COLO668 (cell line): ENCODE data around the gene PTH2.
"Not testable (repeated sequence)": the region's sequence is repeated elsewhere in the genome, so short reads cannot be mapped to it uniquely, and the experiment has no call there.

Experiments used
- DNase-seq: peaks from one replicate; lab custom pipeline; 2025; ENCODE audit not compliant: unreplicated experiment; lab: John Stamatoyannopoulos, UW

The PTH2 gene

DNA sequence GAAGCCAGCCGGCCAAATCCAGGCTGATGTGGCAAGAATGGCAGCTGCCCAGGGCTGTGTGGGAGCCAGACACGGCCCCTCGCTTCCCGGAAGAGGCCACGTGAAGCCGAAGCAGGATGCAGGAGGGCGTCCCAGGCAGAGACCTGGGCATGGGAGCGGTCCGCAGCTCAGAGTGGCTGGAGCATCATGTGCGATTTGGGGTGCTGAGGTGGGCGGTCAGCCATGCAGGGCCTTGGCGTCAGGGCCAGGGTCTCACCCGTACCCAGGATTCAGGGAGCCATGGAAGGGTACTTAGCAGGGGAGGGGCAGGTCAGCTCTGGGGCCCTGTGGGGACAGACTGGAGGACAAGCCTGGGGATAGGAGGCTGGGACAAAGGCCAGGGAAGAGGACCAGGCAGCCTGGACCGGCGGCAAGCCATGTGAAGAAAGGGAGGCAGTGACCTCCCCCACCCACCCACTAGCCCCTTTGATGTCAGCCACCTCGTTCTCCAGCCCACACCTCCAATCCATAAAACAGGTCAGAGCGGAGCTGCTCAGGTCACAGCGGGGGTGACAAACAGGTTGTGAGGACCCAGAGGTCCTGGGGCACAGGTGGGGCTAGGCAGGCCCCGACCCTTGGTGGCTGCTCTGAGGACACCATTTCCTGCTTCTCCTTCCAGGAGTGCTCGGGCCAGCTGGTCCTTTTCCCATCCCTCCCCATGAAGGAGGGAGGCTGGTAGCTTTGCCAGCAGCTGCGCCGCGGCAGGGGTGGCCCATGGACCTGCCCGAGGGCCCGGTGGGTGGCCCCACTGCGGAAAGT lies 32.9 kb downstream of the PTH2 start:
- no peak for DNase-seq

DNA sequence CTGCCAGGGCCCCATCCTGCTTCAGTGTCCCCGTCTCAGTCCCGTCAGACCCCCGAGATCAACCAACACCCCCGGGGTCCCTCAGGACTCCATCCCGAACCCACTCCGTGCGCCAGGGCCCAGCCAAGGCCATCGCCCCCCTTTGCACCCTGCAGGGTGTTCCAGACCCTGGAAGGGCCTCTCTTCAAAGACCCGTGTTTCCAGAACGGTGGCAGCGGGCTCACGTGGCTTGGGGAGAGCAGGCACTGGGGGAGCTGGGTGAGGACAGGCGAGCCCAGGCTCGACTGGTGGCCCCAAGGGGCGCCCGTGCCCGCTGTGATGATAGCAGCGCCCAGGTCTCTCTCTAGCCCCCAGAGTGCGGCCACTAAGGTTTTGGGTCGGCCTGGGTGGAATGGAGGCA lies 33.8 kb downstream of the PTH2 start:
- no peak for DNase-seq

DNA sequence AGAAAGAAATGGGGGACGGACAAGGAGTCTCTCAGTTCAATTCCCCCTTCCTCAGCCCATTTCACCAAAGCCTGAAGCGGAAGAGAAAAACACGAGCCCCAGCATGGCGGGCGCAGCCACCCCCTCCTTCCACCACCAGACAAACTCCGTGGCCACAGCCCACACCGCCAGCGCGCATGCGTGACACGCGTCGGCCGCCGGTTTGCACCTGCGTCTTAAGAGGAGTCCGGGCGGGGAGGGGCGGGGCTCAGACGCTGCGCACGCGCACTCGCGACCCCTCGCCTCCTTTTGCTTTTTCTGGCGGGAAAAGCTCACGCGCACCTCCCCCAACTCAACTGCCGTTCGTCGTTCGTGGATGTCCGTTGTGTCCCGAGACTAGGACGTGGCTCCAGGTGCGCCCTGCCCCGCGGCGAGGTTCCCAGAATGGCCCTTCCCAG lies 35.3 kb downstream of the PTH2 start, which contains the start of gene KASH5:
KASH5 (plus strand) TSS at position 314 of the 437 bp plus-strand sequence. CDS start 2,635 bp downstream, outside the sequence.
- DNase-seq, result no peak

DNA sequence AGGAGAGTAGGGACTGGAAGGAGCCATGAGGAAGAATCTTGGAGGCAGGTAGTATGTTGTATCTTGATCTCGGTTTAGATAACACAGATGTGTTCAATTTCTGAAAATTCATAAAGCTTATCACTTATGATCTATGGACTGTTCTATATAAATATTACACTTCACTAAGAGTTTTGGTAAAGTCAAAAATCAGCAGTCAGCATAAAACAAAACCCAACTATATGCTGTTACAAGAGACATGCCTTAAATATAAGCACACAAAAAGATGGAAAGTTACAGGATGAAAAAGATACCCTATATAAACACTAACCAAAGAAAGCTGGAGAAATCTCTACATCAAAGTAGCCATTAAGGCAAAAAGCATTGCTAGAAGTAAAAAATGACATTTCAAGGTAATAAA lies 39.6 kb downstream of the PTH2 start:
- DNase-seq, result no peak

DNA sequence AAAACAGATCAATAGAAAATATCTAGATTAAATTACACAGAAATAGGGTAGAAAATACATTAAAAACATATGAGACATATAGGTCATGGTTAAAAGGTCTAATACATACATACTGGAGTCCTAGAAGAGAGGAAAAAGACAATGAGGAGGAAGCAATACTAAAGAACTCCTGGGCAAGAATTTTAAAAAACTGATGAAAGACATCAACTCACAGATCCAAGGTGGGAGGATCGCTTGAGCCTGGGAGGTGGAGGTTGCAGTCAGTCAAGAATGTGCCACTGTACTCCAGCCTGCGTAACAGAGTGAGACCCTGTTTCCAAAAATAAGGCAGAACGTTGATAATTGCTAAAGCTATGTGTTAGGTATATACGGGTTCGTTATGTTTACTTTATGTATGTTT lies 40.6 kb downstream of the PTH2 start:
- no peak for DNase-seq

DNA sequence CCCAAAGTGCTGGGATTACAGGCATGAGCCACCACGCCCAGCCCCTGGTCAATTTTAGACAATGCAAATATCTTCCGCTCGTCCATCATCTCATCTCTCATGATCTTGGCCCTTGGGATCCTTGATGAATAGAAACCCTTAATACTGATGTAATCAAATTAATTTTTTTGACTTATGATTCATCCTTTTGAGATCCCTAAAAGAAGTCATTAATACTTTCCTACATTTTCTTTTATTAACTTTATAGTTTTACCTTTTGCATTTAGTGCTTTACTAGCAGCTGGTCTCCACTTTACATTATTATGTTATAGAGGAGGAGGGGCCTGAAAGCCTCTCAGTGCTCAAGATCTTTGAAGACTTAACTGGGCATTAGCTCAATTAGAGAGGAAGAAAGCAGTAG lies 42.9 kb downstream of the PTH2 start:
- DNase-seq, result no peak

DNA sequence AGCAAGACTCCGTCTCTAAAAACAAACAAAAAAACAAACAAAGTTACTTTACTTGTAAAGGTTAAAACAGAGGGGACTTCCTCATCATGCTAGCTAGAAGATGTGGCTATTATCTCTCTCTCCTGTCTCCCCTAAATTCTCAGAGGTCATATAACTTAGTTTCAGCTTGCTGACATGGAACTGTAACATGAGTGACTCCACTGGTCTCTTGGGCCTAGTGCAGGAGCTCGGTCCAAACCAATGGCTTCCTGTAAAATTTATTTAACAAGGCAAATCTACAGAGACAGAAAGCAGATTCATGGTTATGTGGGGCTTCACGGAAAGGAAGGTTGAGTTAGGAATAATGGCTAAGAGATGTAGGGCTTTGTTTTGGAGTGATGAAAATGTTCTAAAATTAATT lies 44.7 kb downstream of the PTH2 start:
- no peak for DNase-seq

DNA sequence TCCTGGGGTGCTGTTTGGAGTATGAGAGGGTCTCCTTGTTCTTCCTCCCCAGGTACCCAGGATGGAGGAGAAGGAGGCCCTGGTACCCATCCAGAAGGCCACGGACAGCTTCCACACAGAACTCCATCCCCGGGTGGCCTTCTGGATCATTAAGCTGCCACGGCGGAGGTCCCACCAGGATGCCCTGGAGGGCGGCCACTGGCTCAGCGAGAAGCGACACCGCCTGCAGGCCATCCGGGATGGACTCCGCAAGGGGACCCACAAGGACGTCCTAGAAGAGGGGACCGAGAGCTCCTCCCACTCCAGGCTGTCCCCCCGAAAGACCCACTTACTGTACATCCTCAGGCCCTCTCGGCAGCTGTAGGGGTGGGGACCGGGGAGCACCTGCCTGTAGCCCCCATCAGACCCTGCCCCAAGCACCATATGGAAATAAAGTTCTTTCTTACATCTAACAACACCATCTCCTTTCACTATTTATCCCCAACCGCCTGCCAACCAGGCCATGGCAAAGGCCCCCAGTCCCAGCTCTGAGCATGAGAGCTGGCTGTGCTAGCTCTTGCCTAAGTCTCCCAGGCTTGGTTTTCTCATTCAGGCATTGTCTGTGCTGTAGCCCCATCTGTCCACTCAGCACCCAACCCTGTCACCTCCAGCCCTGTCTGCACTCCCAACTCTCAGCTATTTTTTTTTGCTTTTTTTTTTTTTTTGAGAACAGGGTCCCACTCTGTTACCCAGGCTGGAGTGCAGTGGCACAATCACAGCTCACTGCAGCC lies 48.4 kb downstream of the PTH2 start:
- DNase-seq, result no peak

DNA sequence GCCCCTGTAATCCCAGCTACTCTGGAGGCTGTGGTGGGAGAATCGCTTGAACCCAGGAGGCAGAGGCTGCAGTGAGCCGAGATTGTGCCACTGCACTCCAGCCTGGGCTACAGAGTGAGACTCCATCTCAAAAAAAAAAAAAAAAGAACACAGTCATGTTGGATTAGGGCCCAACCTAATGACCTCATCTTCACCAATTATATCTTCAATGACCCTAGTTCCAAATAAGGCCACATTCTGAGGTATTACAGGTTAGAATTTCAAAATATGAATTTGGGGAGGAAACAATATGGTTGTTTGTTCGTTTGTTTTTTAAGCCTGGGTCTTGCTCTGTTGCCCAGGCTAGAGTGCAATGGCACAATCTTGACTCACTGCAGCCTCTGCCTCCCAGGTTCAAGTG lies 50.1 kb downstream of the PTH2 start:
- DNase-seq, result not testable (repeated sequence)
